PC-9 (cell line): ENCODE measurements around the gene KATNB1. TPM values are rescaled to one million over a fixed set of nuclear protein-coding genes. Genes with fewer than 3 reads are reported as not detected.

Source experiments
- BruUV-seq: library from RNA; stranded (reverse); fragments of 400-500 nt; replicated peaks from 2 replicates; lab custom pipeline; 2021; lab: Mats Ljungman, UMichigan
- CTCF ChIA-PET: fragments of 300-600 bp; sonication (Branson Sonifier 250); formaldehyde crosslinking; loops from one replicate; lab custom pipeline; 2022; ENCODE audit warnings: antibody characterized with exemption; lab: Charles Lee
- POLR2A ChIA-PET: fragments of 300-600 bp; sonication (Branson Sonifier 250); formaldehyde crosslinking; loops from one replicate; lab custom pipeline; 2022; ENCODE audit warnings: antibody characterized with exemption; ENCODE audit not compliant: unreplicated experiment; lab: Charles Lee
- DNase-seq, 2 experiments: peaks; one replicate each; pipeline versions ENCODE4 v3.0.0 to v3.0.0-alpha.2; 2015 to 2022; ENCODE audit warnings: mixed read lengths in 1 of 2
- H2AFZ ChIP-seq: fragments of 200-600 bp; sonication (generic); 2 replicates; pipeline ENCODE4 v1.8.1; 2017; ENCODE audit warnings: antibody characterized with exemption
- H3F3A ChIP-seq: fragments of 200-600 bp; sonication (generic); 2 replicates; pipeline ENCODE4 v1.8.1; 2017; ENCODE audit warnings: antibody characterized with exemption, mild to moderate bottlenecking, low read depth; ENCODE audit not compliant: insufficient read depth
- H3K27ac ChIP-seq: fragments of 200-600 bp; sonication (generic); 2 replicates; pipeline ENCODE4 v1.6.1; 2016; ENCODE audit warnings: mixed run types
- H3K27me3 ChIP-seq: fragments of 200-600 bp; sonication (generic); 2 replicates; pipeline ENCODE4 v1.6.1; 2016; ENCODE audit warnings: low read depth, mixed run types; ENCODE audit not compliant: insufficient read depth
- H3K36me3 ChIP-seq: fragments of 200-600 bp; sonication (generic); 2 replicates; pipeline ENCODE4 v1.6.1; 2016; ENCODE audit warnings: low read depth, mixed run types
- H3K4me1 ChIP-seq: fragments of 200-600 bp; sonication (generic); replicated peaks from 2 replicates; pipeline ENCODE4 v1.6.1; 2016; ENCODE audit warnings: mixed run types; ENCODE audit not compliant: insufficient read depth
- H3K4me2 ChIP-seq: fragments of 200-600 bp; sonication (generic); 2 replicates; pipeline ENCODE4 v1.6.1; 2017; ENCODE audit warnings: mixed run types
- H3K4me3 ChIP-seq: fragments of 200-600 bp; sonication (generic); 2 replicates; pipeline ENCODE4 v1.6.1; 2016; ENCODE audit warnings: mixed run types
- H3K79me2 ChIP-seq: fragments of 200-600 bp; sonication (generic); 2 replicates; pipeline ENCODE4 v1.6.1; 2017; ENCODE audit warnings: low read depth, mixed run types
- H3K9me2 ChIP-seq: fragments of 200-600 bp; sonication (generic); 2 replicates; pipeline ENCODE4 v1.8.1; 2017; ENCODE audit warnings: mild to moderate bottlenecking; ENCODE audit not compliant: insufficient read depth
- H3K9me3 ChIP-seq: fragments of 200-600 bp; sonication (generic); 2 replicates; pipeline ENCODE4 v1.8.1; 2016; ENCODE audit warnings: low read depth; ENCODE audit not compliant: insufficient read depth
- H4K20me1 ChIP-seq: fragments of 200-600 bp; sonication (generic); 2 replicates; pipeline ENCODE4 v1.8.1; 2017; ENCODE audit not compliant: insufficient read depth
- CTCF ChIP-seq: fragments of 200-600 bp; sonication (generic); conservative IDR thresholded peaks from 2 replicates; pipeline ENCODE4 v1.6.1; 2017; ENCODE audit warnings: mixed run types, antibody characterized with exemption, mild to moderate bottlenecking, moderate library complexity
- EZH2 ChIP-seq: fragments of 200-600 bp; sonication (generic); IDR thresholded peaks from 2 replicates; pipeline ENCODE4 v1.8.0; 2017; ENCODE audit warnings: antibody characterized with exemption, low read depth
- intact Hi-C: fragments of 100-400 bp; cut with micrococcal nuclease; formaldehyde crosslinking; loops from one replicate; pipeline ENCODE4 v1.10.0; 2022; ENCODE audit not compliant: unreplicated experiment
- total RNA-seq: library from RNA; stranded (reverse); gene quantifications from 2 replicates; pipeline ENCODE4 v1.2.3, GENCODE V29; 2021

KATNB1 gene
- total RNA-seq, 1 experiment from 2014 or later = 27.7 TPM

GRCh38 chr16:57734308-57734924 is 1.2 kb upstream of the KATNB1 start:
- CTCF ChIA-PET = interaction anchor here (0.6 to 1.0 kb wide), 4 partner anchors 64 to 155 kb away, joined by 3 to 4 read pairs (median 3); no protein-coding TSS in a partner anchor
- Histone ChIP-seq H3K36me3 (no peaks in the 10 kb centered on the region; the same call in 1 of the 2 replicates), H3K4me2 (peak overlapping the region; percentile 85), H3F3A (peaks cover 22% of the 10 kb centered on the region; the same call in 1 of the 2 replicates), H3K9me3 (no peaks in the 10 kb centered on the region), H3K4me3 (peak overlapping the region; percentile 90), H3K9me2 (no peaks in the 10 kb centered on the region), H2AFZ (peak overlapping the region; percentile 91), H3K4me1 (peaks cover 18% of the 10 kb centered on the region), H3K27me3 (no peaks in the 10 kb centered on the region), H4K20me1 (no peaks in the 10 kb centered on the region), H3K27ac (peak overlapping the region; percentile 64), H3K79me2 (peaks cover 6% of the 10 kb centered on the region; the same call in 1 of the 2 replicates)
- intact Hi-C loops = no loop called here
- TF ChIP-seq CTCF (no peak), EZH2 (no peak)
- TSS peak; percentile 85 for BruUV-seq
- no peak for DNase-seq
- POLR2A ChIA-PET = no interaction called here

GRCh38 chr16:57734925-57735754 is 430 bp upstream of the KATNB1 start:
- no peaks in the 10 kb centered on the region for H4K20me1 ChIP-seq
- H3F3A ChIP-seq = peaks cover 22% of the 10 kb centered on the region; the same call in 1 of the 2 replicates
- peaks cover 6% of the 10 kb centered on the region; the same call in 1 of the 2 replicates for H3K79me2 ChIP-seq
- peak overlapping the region; percentile 90 for H3K4me3 ChIP-seq
- BruUV-seq = no TSS peak
- CTCF ChIA-PET = interaction anchor here (0.5 to 1.0 kb wide), 6 partner anchors 64 to 265 kb away, joined by 3 to 8 read pairs (median 3); no protein-coding TSS in a partner anchor
- peak overlapping the region; percentile 89 for H3K4me2 ChIP-seq
- H3K27ac ChIP-seq = peak overlapping the region; percentile 64
- H3K9me2 ChIP-seq = no peaks in the 10 kb centered on the region
- no peaks in the 10 kb centered on the region for H3K27me3 ChIP-seq
- TF ChIP-seq CTCF (no peak), EZH2 (no peak)
- peak; percentile 96 to 100 for DNase-seq
- H2AFZ ChIP-seq = peak overlapping the region; percentile 91
- H3K9me3 ChIP-seq = no peaks in the 10 kb centered on the region
- H3K36me3 ChIP-seq = no peaks in the 10 kb centered on the region; the same call in 1 of the 2 replicates
- peaks cover 18% of the 10 kb centered on the region for H3K4me1 ChIP-seq
- intact Hi-C loops = loop anchor here (1.0 to 5.0 kb wide), 4 partner anchors 127 to 266 kb away; partner anchors contain the start of gene USB1
- POLR2A ChIA-PET = interaction anchor here (0.5 to 0.6 kb wide), 2 partner anchors 288 to 781 kb away, joined by 3 to 4 read pairs; no protein-coding TSS in a partner anchor
